ENCODE measurements around the gene PGF. TPM values are rescaled to one million over a fixed set of nuclear protein-coding genes. Genes with fewer than 3 reads are reported as not detected.

PGF gene
- total RNA-seq, 1 donor from 2014 or later = 6.1 TPM

DNA sequence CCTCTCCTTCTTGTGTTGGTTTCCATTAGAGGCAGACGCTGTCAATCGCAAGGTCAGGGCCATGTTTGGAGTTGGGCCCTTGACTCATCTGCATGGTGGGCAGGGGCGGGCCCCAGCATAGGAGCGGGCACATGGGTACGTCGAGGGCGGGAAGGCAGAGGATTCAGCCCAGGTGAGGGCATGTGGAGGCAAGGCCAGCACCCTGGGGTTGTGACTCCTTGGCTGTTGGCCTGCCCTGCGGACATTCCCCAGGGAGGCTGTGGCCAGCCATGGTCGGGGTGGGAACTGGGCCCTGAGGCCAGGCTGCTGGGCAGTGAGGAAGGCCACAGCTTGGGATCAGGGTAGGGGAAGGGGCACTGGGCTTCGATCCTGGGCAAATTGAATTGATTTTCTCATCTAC lies 42.6 kb downstream of the PGF start:
- DNase-seq (ENCODE audit: low read depth) = no peak
- no peak overlapping the region for H3K4me3 ChIP-seq (ENCODE audit: low read depth, low read length)
- TF ChIP-seq, protein P1, sequence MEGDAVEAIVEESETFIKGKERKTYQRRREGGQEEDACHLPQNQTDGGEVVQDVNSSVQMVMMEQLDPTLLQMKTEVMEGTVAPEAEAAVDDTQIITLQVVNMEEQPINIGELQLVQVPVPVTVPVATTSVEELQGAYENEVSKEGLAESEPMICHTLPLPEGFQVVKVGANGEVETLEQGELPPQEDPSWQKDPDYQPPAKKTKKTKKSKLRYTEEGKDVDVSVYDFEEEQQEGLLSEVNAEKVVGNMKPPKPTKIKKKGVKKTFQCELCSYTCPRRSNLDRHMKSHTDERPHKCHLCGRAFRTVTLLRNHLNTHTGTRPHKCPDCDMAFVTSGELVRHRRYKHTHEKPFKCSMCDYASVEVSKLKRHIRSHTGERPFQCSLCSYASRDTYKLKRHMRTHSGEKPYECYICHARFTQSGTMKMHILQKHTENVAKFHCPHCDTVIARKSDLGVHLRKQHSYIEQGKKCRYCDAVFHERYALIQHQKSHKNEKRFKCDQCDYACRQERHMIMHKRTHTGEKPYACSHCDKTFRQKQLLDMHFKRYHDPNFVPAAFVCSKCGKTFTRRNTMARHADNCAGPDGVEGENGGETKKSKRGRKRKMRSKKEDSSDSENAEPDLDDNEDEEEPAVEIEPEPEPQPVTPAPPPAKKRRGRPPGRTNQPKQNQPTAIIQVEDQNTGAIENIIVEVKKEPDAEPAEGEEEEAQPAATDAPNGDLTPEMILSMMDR (conservative IDR thresholded peaks at IDR 0.05; ENCODE audit: low read depth, low read length) = no peak

DNA sequence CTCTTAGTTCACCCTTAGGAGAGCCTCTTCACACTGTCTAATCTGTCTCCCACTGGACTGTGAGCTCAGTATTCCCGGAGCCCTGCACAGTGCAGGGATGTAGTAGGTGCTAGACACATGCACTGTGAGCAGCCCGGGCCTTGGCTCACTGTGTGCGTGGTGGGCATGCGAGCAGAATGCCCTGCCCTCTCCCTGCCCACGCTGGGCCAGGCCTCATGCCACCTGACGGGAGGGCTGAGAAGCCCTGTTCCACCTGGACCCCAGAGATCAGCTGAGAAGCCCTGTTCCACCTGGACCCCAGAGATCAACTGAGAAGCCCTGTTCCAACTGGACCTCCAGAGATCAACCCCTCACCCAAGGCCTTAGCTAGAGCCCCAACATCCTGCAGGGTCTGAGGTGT lies 43.3 kb downstream of the PGF start:
- no peak overlapping the region for H3K4me3 ChIP-seq (ENCODE audit: low read depth, low read length)
- TF ChIP-seq, protein P1 (conservative IDR thresholded peaks at IDR 0.05; ENCODE audit: low read depth, low read length) = no peak

DNA sequence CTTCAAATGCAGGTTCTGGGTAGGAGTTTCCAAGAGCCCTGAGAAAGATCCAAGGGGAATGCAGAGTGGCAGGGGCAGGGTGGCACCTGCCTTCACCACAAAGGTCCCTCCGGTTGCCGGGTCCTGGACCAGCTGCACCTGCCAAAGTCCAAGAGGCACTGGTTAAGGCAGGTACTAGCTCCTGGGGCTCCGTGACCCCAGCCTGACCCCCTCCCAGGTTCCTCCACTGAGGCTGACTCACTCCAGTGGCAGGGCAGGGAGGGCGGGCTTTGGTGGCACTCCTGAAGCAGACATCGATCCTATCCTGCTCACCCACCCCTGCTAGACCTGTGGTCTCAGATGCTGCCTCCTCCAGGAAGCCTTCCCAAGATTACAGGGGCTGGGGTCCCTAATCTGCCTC lies 43.7 kb downstream of the PGF start:
- no peak overlapping the region for H3K4me3 ChIP-seq (ENCODE audit: low read depth, low read length)
- TF ChIP-seq, protein P1 (conservative IDR thresholded peaks at IDR 0.05; ENCODE audit: low read depth, low read length) = no peak
- no peak for DNase-seq (ENCODE audit: low read depth)

More for the DNA sequence above, 43.3 kb downstream of the PGF start:
- no peak for DNase-seq (ENCODE audit: low read depth)

DNA sequence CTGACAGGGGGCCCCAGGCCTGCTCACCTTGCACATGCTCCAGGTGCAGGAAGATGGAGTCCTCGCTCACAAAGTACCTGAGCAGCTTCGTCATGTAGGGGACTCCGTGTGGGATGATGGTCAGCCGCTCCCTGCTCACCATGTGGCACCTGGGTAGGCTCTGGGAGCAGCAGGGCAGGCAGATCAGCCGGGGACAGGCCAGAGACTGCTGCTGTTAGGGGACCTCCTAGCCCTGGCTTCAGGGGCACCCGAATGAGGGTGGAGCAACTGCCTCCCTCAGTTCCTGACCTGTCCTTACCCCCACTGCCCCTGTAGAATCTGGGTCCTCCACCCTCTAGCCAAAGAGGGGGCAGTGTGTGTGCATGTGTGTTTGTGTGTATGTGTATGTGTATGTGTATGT lies 44.2 kb downstream of the PGF start:
- TF ChIP-seq, protein P1 (conservative IDR thresholded peaks at IDR 0.05; ENCODE audit: low read depth, low read length) = no peak
- no peak for DNase-seq (ENCODE audit: low read depth)

DNA sequence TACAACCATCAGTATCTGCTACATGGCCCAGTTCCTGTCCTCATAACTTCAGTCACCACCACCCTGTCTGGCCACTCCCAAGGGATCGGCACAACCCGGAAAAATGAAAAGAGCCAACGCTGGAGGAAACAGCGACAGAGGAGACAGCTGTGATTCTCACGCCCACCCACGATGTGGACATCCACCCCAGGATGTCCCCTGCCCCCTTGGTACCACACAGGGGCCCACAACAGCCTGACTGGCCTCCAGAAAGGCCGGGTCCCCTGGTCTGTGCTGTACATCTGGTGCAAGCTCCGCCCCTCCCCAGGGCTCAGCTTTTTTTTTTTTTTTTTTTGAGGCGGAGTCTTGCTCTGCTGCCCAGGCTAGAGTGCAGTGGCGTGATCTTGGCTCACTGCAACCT lies 44.8 kb downstream of the PGF start:
- no peak overlapping the region for H3K4me3 ChIP-seq (ENCODE audit: low read depth, low read length)
- TF ChIP-seq, protein P1 (conservative IDR thresholded peaks at IDR 0.05; ENCODE audit: low read depth, low read length) = no peak
- no peak for DNase-seq (ENCODE audit: low read depth)

More for the DNA sequence above, 44.2 kb downstream of the PGF start:
- H3K4me3 ChIP-seq (ENCODE audit: low read depth, low read length) = no peak overlapping the region

DNA sequence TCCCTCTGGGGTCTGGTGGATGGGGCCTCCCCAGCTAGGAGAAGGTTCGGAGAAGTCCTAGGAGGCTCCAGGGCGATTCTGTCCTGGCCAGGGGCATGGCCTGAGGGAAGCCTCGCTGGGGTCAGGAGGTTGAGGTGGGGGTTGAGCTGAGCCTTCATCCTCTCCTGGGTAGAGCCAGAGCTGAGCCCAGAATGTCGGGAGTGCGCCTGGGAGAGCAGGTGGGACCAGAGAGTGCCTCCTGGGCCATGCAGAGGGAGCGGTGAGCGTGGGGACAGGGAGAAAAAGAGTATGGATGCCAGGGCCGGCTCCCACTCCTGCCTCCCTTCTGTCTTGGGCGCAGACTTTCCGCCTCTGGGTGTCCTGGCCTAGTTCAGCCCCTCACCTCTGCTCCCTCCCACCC lies 45.5 kb downstream of the PGF start:
- H3K4me3 ChIP-seq (ENCODE audit: low read depth, low read length) = no peak overlapping the region
- no peak for DNase-seq (ENCODE audit: low read depth)
- TF ChIP-seq, protein P1 (conservative IDR thresholded peaks at IDR 0.05; ENCODE audit: low read depth, low read length) = no peak

DNA sequence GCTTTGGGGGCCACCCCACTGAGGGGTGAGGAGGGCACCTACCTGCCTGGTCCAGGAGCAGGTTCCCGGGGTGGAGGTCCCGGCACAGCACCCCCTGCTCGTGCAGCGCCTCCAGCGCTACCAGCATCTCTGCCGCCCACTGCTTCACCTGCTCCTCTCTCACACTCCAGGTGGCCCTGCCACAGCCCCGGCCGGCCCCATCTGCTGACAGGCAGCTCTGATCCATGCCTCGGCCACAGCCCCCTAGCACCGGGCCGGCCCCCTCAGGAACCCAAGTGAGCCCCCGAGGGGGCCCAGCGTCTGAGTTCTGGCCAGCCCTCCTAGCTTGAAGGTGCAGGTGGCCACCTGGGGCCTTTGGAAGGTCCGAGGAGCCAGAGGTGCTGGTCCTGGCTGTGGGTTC lies 45.9 kb downstream of the PGF start:
- TF ChIP-seq, protein P1 (conservative IDR thresholded peaks at IDR 0.05; ENCODE audit: low read depth, low read length) = no peak
- no peak for DNase-seq (ENCODE audit: low read depth)
- no peak overlapping the region for H3K4me3 ChIP-seq (ENCODE audit: low read depth, low read length)

All from epithelial cell of proximal tubule (primary cell).